GM19240 (cell line): Measurements from ENCODE around the gene SFMBT2.

Experiments
- DNase-seq: peaks from one replicate; pipeline ENCODE4 v3.0.0; 2011; ENCODE audit warnings: low spot score; ENCODE audit not compliant: insufficient read length

SFMBT2 gene

GRCh38 chr10:7410862-7411670 lies at the start of gene SFMBT2:
Gene SFMBT2 (minus strand): TSS chr10:7411034. CDS start chr10:7381898, 29,136 bp downstream.
- DNase-seq = no peak

DNA sequence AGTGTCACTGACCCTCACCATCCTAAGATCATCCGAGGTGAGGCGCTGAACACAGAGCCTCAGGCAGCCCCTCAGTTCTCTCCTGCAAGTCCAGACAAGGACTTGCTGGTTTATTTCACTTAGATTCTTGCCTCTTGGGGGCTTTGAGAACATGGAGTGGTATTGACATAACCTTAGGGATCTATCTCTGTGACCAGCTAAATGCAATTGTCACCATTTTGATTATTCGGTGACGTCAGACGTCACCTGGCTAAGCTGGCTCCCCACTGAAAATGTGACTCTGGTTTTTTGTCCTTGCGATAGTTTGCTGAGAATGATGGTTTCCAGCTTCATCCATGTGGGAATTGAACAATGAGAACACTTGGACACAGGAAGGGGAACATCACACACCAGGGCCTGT lies 49.2 kb upstream of the SFMBT2 start:
- DNase-seq = no peak

GRCh38 chr10:7458556-7458955 lies 47.7 kb upstream of the SFMBT2 start:
- no peak for DNase-seq

DNA sequence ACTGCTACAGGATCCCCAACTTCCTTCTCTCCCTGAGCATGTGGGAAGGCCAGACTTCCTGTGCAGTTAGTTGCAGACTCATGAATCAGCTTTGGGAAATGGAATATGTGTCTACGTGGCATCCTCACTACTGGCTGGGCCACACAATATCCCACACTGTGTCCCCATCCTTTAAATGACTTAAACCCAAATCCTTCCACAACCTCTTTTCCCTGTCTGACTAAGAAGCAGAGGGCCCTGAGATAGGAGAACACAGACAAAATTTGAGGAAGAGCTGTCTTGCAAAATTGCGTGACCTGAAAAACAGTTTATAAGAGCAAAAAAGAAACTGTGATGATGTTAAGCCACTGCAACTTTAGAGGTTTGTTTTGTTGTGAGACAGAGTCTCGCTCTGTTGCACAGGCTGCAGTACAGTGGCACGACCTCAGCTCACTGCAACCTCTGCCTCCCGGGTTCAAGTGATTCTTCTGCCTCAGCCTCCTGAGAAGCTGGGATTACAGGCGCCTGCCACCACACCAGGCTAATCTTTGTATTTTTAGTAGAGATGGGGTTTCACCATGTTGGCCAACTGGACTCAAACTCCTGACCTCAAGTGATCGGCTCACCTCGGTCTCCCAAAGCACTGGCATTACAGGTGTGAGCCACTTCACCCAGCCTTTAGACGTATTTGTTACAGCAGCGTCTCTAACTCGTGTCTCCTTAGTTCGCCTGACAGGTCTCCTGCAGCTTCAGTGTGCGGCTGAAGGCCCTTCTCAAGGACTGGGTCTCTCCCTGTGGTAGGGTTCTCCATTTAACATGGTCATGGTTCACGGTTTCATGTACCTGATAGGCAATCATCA lies 46.9 kb upstream of the SFMBT2 start:
- DNase-seq = no peak

GRCh38 chr10:7449063-7449695 lies 38.3 kb upstream of the SFMBT2 start:
- no peak for DNase-seq

DNA sequence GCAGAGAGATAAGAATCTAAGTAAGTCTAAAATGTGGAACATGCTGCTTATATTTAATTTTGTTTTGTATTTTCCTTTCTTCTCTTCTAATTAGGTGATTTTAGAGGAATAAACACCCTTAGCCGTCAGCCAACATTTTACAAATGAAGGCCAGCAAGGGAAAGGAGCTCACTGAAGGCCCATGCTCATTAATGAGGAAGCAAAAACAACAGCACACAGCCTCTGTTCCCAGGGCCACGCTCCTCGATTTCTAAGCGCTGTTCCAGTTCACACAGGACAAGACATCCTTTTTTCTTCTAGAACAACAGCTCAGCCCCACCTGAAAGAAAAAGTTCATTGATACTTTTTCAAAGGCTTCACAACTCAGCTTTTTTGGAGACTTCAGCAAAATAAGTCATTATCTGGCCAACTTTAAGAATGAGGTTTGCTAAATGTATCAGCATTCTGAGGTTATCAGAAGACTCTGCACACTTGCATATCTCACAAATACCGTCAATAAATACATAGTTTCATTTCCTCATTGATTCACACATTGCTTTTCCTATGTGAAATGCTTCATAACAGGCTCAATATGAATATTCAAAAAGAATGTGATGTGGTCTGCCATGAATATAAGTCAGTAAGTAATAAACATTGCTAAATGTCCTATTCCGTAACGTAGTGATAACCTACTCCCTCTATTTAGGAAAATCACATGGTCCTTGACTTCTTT lies 34.8 kb upstream of the SFMBT2 start:
- no peak for DNase-seq

DNA sequence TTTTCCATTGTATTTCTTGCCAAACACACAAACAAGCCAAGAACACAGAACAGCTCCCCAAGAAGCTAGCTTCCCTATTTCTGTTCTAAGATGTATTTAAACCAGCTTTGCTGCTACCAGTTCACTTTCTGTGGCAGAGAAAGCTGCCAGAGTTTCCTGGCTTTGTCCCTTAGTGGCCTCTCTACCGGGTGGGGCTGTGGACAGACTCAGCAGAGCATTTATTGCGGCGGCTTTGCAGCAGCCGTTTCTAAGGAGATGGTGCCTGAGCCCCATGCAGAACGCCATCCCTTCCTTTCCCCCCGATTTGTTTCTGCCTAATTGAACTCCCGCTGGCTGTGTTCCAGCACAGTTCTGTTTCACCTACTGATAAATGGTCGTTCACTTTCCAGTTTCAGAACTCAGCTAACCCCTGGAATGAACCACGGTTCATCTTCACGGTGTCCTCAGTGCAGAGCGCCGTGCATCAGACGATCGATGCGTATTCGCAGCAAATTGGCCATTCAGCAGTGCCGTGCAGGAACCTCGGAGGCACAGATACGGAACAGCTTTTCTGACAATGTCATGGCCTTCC lies 33.8 kb upstream of the SFMBT2 start:
- DNase-seq = no peak

- no peak for DNase-seq
These were observed 32.2 kb upstream of the SFMBT2 start for GRCh38 chr10:7443036-7443435.

DNA sequence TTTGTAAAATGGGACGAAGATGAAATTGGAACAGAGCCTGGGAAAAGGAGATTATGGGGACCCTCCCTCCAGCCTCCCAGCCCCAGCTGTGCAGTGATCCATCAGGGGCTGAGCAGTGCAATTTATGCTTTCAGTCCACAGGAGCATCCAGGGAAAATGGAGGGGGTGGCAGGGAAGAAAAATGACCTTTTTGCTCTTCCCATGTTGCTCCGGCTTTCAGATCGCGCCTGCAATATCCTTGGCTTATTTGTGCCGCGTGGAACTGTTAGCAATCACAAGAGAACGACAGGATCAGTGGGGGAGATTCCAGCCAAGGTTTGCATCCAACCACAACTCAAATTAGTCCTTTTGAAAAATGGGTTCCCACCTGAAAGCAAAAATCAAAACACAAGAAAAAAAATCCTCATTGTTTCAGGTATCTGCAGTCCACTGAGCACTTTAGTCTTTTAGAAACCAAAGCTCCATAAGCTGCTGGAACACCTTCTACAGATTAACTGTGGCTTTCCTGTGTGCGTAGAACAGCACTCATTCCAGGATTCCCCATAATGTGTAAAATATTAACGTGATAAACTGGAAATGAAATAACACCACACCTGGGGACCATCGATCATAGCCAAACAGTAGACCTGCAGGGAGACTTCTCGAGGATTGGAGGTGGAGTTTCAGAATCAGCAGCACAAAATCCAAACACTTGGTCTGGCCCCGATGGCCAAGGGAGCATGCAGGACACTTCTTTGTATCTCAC lies 30.7 kb upstream of the SFMBT2 start:
- no peak for DNase-seq

DNA sequence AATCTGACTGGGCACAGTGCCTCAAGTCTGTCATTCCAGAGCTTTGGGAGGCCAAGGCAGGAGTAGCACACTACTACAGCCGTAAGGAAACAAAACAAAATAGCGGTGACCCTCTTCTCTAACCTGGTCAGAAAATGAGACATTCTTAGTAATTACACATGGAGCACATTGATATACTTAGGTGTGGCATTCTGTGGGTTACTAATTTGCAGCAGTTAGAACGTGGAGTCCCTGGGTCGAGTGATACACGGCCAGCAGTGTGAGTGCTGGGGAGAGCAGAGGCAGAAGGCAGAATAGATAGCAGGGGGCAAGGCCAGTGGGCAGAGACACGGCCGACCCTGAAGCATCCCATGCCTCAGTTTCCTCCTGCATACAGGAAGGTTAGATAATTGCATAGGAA lies 28.9 kb upstream of the SFMBT2 start:
- no peak for DNase-seq

DNA sequence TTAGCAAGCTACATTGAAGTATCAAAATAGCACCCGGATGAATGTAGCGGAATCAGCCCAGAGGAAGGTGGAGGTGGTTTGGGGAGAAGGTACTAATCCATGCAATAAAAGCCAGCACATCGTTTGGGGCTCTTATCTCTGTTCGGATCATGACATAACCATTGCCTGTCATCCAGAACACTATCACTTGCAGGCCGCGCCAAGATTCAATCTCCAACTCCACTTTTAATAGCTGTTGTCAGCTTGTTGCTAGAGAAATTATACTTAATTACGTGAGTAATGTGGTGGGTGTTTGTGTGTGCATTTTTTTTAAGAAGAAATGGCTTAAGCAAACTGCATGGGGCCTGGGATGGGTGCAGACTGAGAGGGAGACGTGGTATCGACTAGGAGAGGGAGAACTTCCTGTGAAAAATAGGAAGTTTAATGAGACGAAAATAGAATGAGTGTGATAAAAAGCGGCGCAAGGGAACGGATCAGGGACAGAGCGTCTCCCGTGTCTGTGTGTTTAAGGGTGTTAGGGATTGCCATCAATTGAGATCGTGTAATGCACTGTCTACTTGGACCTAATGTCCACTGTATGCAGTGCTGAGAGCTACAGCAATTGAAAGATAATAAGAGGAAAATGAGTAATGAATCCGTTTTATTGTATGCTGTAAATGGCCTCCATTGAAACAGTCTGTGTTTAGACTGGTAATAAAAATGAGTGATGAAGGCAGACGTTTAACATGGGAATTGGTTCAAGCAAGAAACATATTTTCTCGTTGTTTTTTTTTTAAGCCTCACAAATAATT lies 27.6 kb upstream of the SFMBT2 start:
- DNase-seq = no peak

GRCh38 chr10:7436490-7437100 lies 25.8 kb upstream of the SFMBT2 start:
- DNase-seq = no peak

GRCh38 chr10:7435674-7436073 lies 24.8 kb upstream of the SFMBT2 start:
- peak; percentile 42 for DNase-seq

DNA sequence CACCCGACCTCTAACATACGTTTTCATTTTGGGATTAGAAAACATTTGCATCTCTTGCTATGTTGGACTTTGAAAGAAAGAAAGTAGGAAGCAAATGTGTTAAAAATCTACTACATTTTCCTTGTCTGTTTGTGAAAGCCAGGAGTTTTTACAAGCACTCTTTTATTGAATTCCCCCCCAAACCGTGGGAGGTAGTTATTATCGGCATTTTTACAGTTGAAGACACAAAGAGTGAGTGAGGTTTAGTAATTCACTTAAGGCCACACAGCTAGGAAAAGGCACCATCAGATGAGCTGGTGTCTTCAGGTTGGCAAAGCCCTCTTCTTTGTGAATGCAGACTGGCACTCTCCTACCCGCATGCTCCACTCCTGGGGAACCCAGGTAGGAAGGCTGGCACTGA lies 23.5 kb upstream of the SFMBT2 start:
- DNase-seq = no peak

- no peak for DNase-seq
These were observed 23.0 kb upstream of the SFMBT2 start for GRCh38 chr10:7433861-7434260.

DNA sequence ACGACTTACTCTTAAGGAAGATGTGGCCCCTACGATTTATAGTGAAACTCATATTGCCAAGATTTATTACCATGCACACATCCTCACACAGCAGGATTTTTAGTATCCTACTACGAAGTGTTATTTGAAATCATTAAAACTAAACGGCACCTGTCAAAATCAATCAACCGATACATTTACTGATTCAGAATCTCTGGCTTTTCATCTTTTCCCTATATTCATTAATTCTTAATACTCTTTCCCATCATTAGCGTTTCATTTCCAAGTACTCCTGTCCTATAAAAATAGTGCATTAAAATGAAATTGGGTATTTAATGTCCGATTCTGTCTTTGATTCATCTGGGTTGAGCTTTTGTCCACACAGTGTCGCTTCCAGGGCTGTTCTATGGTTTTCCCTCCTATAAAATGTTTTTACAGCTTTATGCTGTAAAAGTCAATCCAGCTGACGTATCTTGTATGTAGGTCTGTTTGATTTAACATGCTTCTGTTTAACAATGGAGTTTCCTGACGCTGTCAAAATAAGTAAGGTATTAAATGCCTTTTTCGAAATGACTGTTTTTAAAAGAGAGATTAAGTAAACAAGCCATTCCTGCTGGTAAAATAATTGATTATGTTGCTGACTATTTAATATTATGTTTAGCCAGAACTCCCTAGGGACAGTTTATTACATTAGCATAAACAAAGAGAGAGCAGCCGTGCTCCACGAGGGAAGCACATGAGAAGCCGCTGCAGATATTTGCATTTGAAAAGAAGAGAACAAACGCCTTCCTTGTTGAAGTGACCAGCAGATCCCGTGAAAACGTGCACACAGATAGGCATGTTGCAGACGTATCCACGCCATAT lies 22.3 kb upstream of the SFMBT2 start:
- no peak for DNase-seq

DNA sequence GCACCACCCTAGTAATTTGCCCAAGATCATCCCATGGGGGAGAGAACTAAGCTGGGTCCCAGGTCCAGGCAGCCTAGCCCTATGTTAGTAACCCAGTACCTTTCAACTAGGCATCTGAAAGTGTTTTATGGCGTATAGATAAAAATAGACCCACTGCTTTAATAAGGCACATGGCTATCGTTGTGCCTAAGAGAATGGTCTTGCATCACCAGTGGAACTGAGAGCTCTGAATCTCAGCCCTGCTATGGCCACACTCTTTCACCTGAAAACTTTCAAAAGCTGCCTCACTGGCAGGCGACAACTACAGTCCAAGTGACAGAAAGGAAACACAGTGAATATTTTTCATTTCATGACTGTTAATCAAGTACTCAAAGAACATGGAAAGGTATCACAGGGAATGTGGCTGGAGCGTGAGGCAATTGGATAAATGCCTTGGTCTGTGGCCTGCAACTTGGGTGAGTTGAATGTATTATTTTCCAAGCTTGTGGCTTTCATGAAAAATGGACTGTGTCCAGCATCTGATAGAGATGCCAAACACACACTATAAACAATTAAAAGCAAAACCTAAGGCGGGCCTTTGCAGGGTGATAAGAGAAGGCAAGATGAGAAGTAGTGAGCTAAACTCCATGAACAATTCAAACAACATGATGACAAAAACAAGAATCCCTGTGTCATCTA lies 18.0 kb upstream of the SFMBT2 start:
- DNase-seq = no peak

- DNase-seq = no peak
These were observed 15.5 kb upstream of the SFMBT2 start for GRCh38 chr10:7426349-7426748.
